ENCODE measurements around the gene RABGAP1L.
"Not testable (repeated sequence)": the region's sequence is repeated elsewhere in the genome, so short reads cannot be mapped to it uniquely, and the experiment has no call there.

RABGAP1L gene

GRCh38 chr1:174519844-174520243, 360.5 kb downstream of the RABGAP1L start:
- DNase-seq = no peak
- TF ChIP-seq GATA1 (IDR thresholded peaks at IDR 0.05; ENCODE audit: low read depth, low read length) (no peak), POLR2A (IDR thresholded peaks at IDR 0.05; ENCODE audit: low read length) (no peak)

GRCh38 chr1:174531751-174532150, 372.4 kb downstream of the RABGAP1L start:
- TF ChIP-seq GATA1 (IDR thresholded peaks at IDR 0.05; ENCODE audit: low read depth, low read length) (no peak), POLR2A (IDR thresholded peaks at IDR 0.05; ENCODE audit: low read length) (no peak)
- DNase-seq = no peak

- no peak for DNase-seq
- TF ChIP-seq POLR2A (IDR thresholded peaks at IDR 0.05; ENCODE audit: low read length) (no peak), GATA1 (IDR thresholded peaks at IDR 0.05; ENCODE audit: low read depth, low read length) (no peak)
Observed at GRCh38 chr1:174534789-174535188, 375.5 kb downstream of the RABGAP1L start.

- no peak for TF ChIP-seq POLR2A (IDR thresholded peaks at IDR 0.05; ENCODE audit: low read length)
- TF ChIP-seq GATA1 (IDR thresholded peaks at IDR 0.05; ENCODE audit: low read depth, low read length) = no peak
- DNase-seq = no peak
Observed at GRCh38 chr1:174535207-174535606, 375.9 kb downstream of the RABGAP1L start.

GRCh38 chr1:174543421-174543820, 384.1 kb downstream of the RABGAP1L start:
- not testable (repeated sequence) for DNase-seq

- DNase-seq = no peak
- TF ChIP-seq POLR2A (IDR thresholded peaks at IDR 0.05; ENCODE audit: low read length) = no peak
- no peak for TF ChIP-seq GATA1 (IDR thresholded peaks at IDR 0.05; ENCODE audit: low read depth, low read length)
Observed at GRCh38 chr1:174550296-174550695, 391.0 kb downstream of the RABGAP1L start.

- TF ChIP-seq GATA1 (IDR thresholded peaks at IDR 0.05; ENCODE audit: low read depth, low read length) (no peak), POLR2A (IDR thresholded peaks at IDR 0.05; ENCODE audit: low read length) (no peak)
- DNase-seq = no peak
Observed at GRCh38 chr1:174556392-174556791, 397.1 kb downstream of the RABGAP1L start.

- no peak for DNase-seq
- TF ChIP-seq POLR2A (IDR thresholded peaks at IDR 0.05; ENCODE audit: low read length) = no peak
- TF ChIP-seq GATA1 (IDR thresholded peaks at IDR 0.05; ENCODE audit: low read depth, low read length) = no peak
Observed at GRCh38 chr1:174568551-174568950, 409.2 kb downstream of the RABGAP1L start.

- DNase-seq = no peak
- TF ChIP-seq GATA1 (IDR thresholded peaks at IDR 0.05; ENCODE audit: low read depth, low read length) (no peak), POLR2A (IDR thresholded peaks at IDR 0.05; ENCODE audit: low read length) (no peak)
Observed at GRCh38 chr1:174569240-174569639, 409.9 kb downstream of the RABGAP1L start.

GRCh38 chr1:174572771-174573170, 413.5 kb downstream of the RABGAP1L start:
- no peak for DNase-seq
- TF ChIP-seq POLR2A (IDR thresholded peaks at IDR 0.05; ENCODE audit: low read length) = no peak
- TF ChIP-seq GATA1 (IDR thresholded peaks at IDR 0.05; ENCODE audit: low read depth, low read length) = no peak

GRCh38 chr1:174576120-174576519, 416.8 kb downstream of the RABGAP1L start:
- DNase-seq = peak in 1 of 2 experiments; percentile 13

- TF ChIP-seq POLR2A (IDR thresholded peaks at IDR 0.05; ENCODE audit: low read length) (no peak), GATA1 (IDR thresholded peaks at IDR 0.05; ENCODE audit: low read depth, low read length) (no peak)
- no peak for DNase-seq
Observed at GRCh38 chr1:174577681-174578080, 418.4 kb downstream of the RABGAP1L start.

GRCh38 chr1:174580801-174581200, 421.5 kb downstream of the RABGAP1L start:
- DNase-seq = no peak
- TF ChIP-seq POLR2A (IDR thresholded peaks at IDR 0.05; ENCODE audit: low read length) = no peak
- no peak for TF ChIP-seq GATA1 (IDR thresholded peaks at IDR 0.05; ENCODE audit: low read depth, low read length)

GRCh38 chr1:174583316-174583715, 424.0 kb downstream of the RABGAP1L start:
- no peak for TF ChIP-seq GATA1 (IDR thresholded peaks at IDR 0.05; ENCODE audit: low read depth, low read length)
- no peak for DNase-seq

- TF ChIP-seq GATA1 (IDR thresholded peaks at IDR 0.05; ENCODE audit: low read depth, low read length) (no peak), POLR2A (IDR thresholded peaks at IDR 0.05; ENCODE audit: low read length) (no peak)
- no peak for DNase-seq
Observed at GRCh38 chr1:174584071-174584470, 424.8 kb downstream of the RABGAP1L start.

- not testable (repeated sequence) for DNase-seq
Observed at GRCh38 chr1:174588618-174589017, 429.3 kb downstream of the RABGAP1L start.

All from erythroblast (primary cell).